Stimulated activated CD4-positive, alpha-beta T cell treated with anti-CD3 and anti-CD28 coated beads, Interleukin-15, amount 100 ng/mL, for 48 hours (primary cell): ENCODE results near the gene MARK2.

Source experiments
- DNase-seq, 2 donors: peaks; one replicate each; pipeline ENCODE4 v3.0.0-alpha.2; 2020; ENCODE audit warnings: low read depth in 2 of 2

MARK2 gene

GRCh38 chr11:63882555-63883242, 43.8 kb downstream of the MARK2 start:
- DNase-seq = no peak

GRCh38 chr11:63883791-63884190, 44.9 kb downstream of the MARK2 start:
- no peak for DNase-seq

- DNase-seq = no peak
Observed at GRCh38 chr11:63884196-63884932, 45.5 kb downstream of the MARK2 start.

- no peak for DNase-seq
Observed at GRCh38 chr11:63887386-63887999, 48.6 kb downstream of the MARK2 start.

- peak; percentile 43 to 55 for DNase-seq
Observed at GRCh38 chr11:63888170-63889086, 49.5 kb downstream of the MARK2 start.

- no peak for DNase-seq
Observed at GRCh38 chr11:63889344-63889743, 50.4 kb downstream of the MARK2 start.

- no peak for DNase-seq
Observed at GRCh38 chr11:63890368-63890767, 51.5 kb downstream of the MARK2 start.

- DNase-seq = no peak
Observed at GRCh38 chr11:63892228-63892627, 53.3 kb downstream of the MARK2 start.

GRCh38 chr11:63893355-63893754, 54.4 kb downstream of the MARK2 start:
- DNase-seq = no peak

GRCh38 chr11:63896071-63896470, 57.2 kb downstream of the MARK2 start:
- no peak for DNase-seq

- DNase-seq = no peak
Observed at GRCh38 chr11:63897459-63898146, 58.7 kb downstream of the MARK2 start.

- no peak for DNase-seq
Observed at GRCh38 chr11:63901660-63902059, 62.8 kb downstream of the MARK2 start.

- DNase-seq = no peak
Observed at GRCh38 chr11:63903884-63904283, 65.0 kb downstream of the MARK2 start.

GRCh38 chr11:63904743-63905142, 65.8 kb downstream of the MARK2 start:
- DNase-seq = no peak

- no peak for DNase-seq
Observed at GRCh38 chr11:63905179-63905578, 66.3 kb downstream of the MARK2 start.

- DNase-seq = no peak
Observed at GRCh38 chr11:63906087-63906486, 67.2 kb downstream of the MARK2 start.

- DNase-seq = peak in 1 of 2 donors; percentile 41
Observed at GRCh38 chr11:63906585-63906984, 67.7 kb downstream of the MARK2 start.

- DNase-seq = no peak
Observed at GRCh38 chr11:63907063-63907462, 68.2 kb downstream of the MARK2 start.

GRCh38 chr11:63907808-63908530, 69.1 kb downstream of the MARK2 start:
- no peak for DNase-seq

- DNase-seq = no peak
Observed at GRCh38 chr11:63908631-63909401, 69.9 kb downstream of the MARK2 start.
